Measurements from ENCODE around the gene KCNG2. TPM values are rescaled to one million over a fixed set of nuclear protein-coding genes. Genes with fewer than 3 reads are reported as not detected.

Gene KCNG2
- polyA plus RNA-seq, 3 donors = 0.45 to 0.48 TPM; not detected in 1

- DNase-seq (ENCODE audit: extremely low read depth in 1 of 11, low read depth in 9 of 11, low spot score in 4 of 11) = no peak
Measured at GRCh38 chr18:79940126-79940813, 142.5 kb downstream of the KCNG2 start.

GRCh38 chr18:79940814-79941472 lies 143.2 kb downstream of the KCNG2 start:
- DNase-seq (ENCODE audit: extremely low read depth in 1 of 11, low read depth in 9 of 11, low spot score in 4 of 11) = no peak

- no peak for DNase-seq (ENCODE audit: extremely low read depth in 1 of 11, low read depth in 9 of 11, low spot score in 4 of 11)
Measured at GRCh38 chr18:79941473-79942119, 143.9 kb downstream of the KCNG2 start.

- no peak for DNase-seq (ENCODE audit: extremely low read depth in 1 of 11, low read depth in 9 of 11, low spot score in 4 of 11)
Measured at GRCh38 chr18:79942211-79942610, 144.5 kb downstream of the KCNG2 start.

GRCh38 chr18:79942786-79943607 lies 145.3 kb downstream of the KCNG2 start:
- DNase-seq (ENCODE audit: extremely low read depth in 1 of 11, low read depth in 9 of 11, low spot score in 4 of 11) = no peak

- no peak for DNase-seq (ENCODE audit: extremely low read depth in 1 of 11, low read depth in 9 of 11, low spot score in 4 of 11)
Measured at GRCh38 chr18:79943608-79944125, 145.9 kb downstream of the KCNG2 start.

- no peak for DNase-seq (ENCODE audit: extremely low read depth in 1 of 11, low read depth in 9 of 11, low spot score in 4 of 11)
Measured at GRCh38 chr18:79944126-79944731, 146.5 kb downstream of the KCNG2 start.

GRCh38 chr18:79944746-79945117 lies 147.0 kb downstream of the KCNG2 start:
- no peak for DNase-seq (ENCODE audit: extremely low read depth in 1 of 11, low read depth in 9 of 11, low spot score in 4 of 11)

GRCh38 chr18:79945118-79946042 lies 147.6 kb downstream of the KCNG2 start:
- DNase-seq (ENCODE audit: extremely low read depth in 1 of 11, low read depth in 9 of 11, low spot score in 4 of 11) = no peak

GRCh38 chr18:79947054-79947755 lies 149.5 kb downstream of the KCNG2 start:
- no peak for DNase-seq (ENCODE audit: extremely low read depth in 1 of 11, low read depth in 9 of 11, low spot score in 4 of 11)

GRCh38 chr18:79947881-79948610 lies 150.3 kb downstream of the KCNG2 start:
- no peak for DNase-seq (ENCODE audit: extremely low read depth in 1 of 11, low read depth in 9 of 11, low spot score in 4 of 11)

- DNase-seq (ENCODE audit: extremely low read depth in 1 of 11, low read depth in 9 of 11, low spot score in 4 of 11) = no peak
Measured at GRCh38 chr18:79948719-79949411, 151.1 kb downstream of the KCNG2 start.
